GM21737 (cell line): ENCODE data around the gene OTOS.

ENCODE experiments used
- ATAC-seq: cut with Tn5 transposase; IDR thresholded peaks from one replicate; pipeline ENCODE4 v1.9.1; 2021; ENCODE audit warnings: mild to moderate bottlenecking, moderate library complexity; ENCODE audit not compliant: unreplicated experiment

OTOS gene

DNA sequence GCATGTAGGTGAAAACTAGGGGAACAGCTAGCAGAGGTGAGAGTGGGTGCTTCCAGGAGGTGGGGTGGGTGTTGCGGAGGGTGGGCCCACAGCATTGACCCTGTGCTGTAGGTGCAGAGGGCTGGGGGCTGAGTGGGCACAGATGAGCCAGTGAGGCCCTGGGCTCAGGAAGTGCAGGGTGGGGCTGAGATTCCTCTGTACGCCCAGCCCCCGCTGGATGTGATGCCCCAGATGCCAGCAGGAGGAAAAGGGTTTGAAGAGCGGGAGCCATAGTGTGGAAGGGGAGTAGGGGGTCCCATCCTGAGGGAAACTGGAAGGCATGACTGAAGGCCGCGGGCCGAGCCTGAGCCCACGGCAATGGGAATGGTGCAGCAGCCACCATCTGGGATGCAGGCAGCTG, 14.1 kb upstream of the OTOS start:
- ATAC-seq: no peak

DNA sequence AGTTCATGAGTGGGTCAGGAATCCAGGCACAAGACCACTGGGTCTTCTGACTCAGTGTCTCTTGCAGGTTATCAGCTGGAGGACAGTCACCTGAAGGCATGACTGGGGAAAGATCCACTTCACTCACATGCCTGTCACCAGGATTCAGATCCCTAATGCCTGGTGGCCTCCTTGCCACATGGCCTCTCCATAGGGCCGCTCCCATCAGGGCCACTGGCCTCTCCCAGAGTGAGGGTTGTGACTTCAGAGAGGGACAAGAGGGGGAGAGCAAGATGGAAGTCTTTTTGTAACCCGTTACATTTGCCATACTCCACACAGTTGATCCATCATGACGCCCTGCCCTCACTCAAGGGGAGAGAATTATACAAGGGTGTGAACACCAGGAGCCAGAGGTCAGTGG, 13.0 kb upstream of the OTOS start:
- ATAC-seq: no peak

- ATAC-seq: no peak
Measured at GRCh38 chr2:240151477-240152031, 11.1 kb upstream of the OTOS start.

GRCh38 chr2:240149943-240150784, 9.7 kb upstream of the OTOS start:
- ATAC-seq: no peak

GRCh38 chr2:240147911-240148587, 7.6 kb upstream of the OTOS start:
- ATAC-seq: no peak

DNA sequence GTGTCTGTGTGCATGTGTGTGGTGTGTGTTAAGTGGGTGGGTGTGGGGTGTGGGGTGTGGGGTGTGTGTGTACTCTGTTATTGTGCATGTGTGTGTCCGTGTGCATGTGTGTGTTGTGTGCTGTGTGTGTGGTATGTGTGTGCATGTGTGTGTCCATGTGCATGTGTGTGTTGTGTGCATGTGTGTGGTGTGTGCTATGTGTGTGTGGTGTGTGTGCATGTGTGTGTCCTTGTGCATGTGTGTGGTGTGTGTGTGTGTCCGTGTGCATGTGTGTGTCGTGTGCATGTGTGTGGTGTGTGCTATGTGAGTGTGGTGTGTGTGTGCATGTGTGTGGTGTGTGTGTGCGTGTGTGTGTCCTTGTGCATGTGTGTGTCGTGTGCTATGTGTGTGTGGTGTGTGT, 6.9 kb upstream of the OTOS start:
- ATAC-seq: no peak

- no peak for ATAC-seq
Measured at GRCh38 chr2:240146627-240147278, 6.3 kb upstream of the OTOS start.

DNA sequence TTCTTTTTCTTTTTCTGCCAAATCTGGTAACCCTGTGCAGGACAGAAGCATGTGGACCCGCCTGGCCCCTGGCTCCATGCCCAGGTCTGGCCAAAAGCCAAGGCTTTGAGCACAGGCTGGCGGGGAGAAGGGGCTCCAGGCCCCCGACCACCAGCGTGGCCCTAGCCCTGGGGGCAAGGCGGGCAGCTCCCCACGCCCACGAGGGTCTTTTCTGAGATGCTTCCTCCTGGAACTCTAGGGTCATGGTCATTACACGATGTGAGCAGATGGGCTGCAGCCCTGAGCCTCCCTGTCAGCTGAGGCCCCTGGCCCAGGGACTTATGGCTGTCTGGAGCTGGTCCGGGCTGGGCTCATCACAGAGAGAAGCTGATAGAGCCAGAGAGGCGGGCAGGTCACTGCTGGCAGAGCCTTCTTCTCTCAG, 5.7 kb upstream of the OTOS start:
- no peak for ATAC-seq

DNA sequence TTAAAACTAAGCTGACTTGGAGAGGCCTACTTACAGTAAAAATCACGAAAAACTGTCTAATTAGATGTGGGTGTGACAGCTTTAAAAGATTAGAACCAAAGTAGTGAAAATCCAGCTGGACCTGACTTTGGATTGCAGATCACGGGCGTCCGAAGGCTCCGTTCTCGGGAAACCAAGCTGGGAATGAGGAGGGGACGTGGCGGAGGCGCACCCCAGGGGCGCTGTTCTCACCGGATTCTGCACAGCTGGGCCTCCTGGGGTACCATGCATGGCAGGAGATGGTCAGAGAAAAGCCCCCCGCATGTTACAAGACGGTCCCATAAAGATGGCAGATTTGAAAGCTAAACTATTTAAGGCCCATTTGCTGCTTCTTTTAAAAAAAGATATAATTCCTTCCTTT, 5.0 kb upstream of the OTOS start:
- no peak for ATAC-seq

- ATAC-seq: no peak
Measured at GRCh38 chr2:240144649-240145261, 4.3 kb upstream of the OTOS start.

- ATAC-seq: peak; percentile 72
Measured at GRCh38 chr2:240143801-240144648, 3.6 kb upstream of the OTOS start.

GRCh38 chr2:240143276-240143675, 2.8 kb upstream of the OTOS start:
- no peak for ATAC-seq

DNA sequence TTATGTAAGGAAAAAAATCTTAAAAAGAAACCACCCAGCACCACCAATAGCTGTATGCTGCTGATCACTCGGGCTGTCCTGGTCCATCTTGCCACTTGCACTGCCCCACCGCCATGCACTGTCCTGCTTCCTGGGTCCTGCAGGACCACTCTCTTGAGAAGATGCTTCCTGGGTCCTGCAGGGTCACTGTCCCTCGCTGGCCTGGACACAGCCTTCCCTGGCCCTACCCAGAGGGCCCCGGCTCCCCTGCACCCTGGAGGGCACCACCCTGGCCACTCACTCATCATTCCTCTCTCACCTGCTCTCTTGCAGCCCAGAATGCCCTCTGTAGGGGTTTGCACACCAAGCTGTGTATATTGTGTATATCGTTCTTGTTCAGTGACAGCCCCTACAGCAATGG, 2.4 kb upstream of the OTOS start:
- ATAC-seq: no peak

GRCh38 chr2:240142256-240142775, 1.9 kb upstream of the OTOS start:
- ATAC-seq: no peak

GRCh38 chr2:240141736-240142135, 1.3 kb upstream of the OTOS start:
- no peak for ATAC-seq

DNA sequence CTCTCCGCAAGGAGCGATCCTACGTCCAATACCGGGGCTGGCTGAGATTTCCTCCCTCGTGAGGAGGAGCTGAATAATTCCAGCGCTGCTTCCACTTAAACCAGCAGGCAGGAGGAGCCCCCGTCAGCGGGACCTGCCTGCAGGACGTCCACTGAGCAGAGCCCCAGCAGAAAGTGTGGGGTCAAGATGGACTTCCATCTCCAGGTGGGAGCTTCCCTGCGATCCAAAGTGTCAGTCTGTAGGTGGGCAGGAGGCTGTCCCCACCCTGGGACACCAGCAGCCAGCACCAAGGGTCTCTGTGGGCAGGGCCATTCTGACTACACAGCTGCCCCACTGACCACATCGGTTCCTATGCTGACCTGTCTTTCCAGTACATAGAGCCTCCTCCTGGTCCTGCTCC, 462 bp upstream of the OTOS start:
- no peak for ATAC-seq

DNA sequence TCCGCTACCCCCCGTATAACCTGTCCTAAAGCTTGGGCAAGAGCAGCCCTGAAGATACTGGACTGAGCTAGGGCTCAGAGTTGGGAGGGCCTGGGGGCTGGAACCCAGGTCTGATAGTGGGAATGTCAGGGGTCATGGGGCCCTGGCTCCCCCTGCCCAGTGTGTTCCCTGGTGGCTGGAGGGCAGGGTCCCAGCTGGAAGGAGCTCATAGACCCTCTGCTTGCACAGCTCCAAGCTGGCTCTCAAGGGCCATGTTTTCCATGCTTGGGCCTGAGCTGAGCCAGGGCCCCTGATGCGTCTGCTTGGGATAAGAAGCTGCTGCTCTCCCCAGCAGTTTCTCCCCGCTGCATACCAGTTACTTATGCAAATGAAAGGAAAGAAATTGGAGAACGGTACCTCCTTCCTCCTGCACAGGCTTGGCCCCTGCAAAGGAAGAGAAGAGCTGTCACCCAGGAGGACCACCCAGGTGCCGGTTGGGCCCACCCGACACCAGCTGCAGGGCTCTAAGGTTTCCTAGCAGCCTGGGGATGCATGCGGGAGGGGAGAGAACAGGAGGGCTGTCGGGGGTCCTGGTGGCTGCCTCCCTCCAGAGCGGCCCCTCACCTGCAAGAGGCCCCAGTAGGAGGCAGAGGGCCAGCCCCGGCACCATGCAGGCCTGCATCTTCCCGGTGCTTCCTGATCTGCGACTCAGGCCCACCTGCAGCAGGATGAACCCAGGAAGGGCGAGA, 628 bp downstream of the OTOS start:
- ATAC-seq: no peak

DNA sequence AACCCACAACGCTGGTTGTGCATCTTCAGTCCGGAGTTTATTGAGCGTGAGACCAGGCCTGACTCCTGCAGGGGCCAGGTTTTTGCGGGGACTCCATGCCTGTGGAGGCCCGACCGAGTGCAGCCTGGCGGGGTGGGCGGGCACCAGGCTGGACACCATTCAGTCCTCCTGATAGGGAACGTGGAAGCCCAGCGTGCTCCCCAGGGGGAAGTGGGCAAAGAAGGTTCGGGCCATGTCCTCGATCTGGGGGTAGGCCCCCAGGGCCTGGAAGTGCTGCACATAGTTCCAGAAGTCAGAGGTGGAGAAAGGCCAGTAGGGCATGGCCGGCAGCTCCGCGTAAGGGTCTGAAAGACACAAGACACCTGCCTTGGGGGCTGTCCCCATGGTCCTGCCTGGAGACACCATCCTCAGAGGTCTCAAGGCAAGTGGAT, 1.4 kb downstream of the OTOS start:
- no peak for ATAC-seq

- no peak for ATAC-seq
Measured at GRCh38 chr2:240138254-240138984, 2.0 kb downstream of the OTOS start.
